Smooth muscle cell (in vitro differentiated cells): ENCODE results near the gene NXPE3. TPM values are rescaled to one million over a fixed set of nuclear protein-coding genes. Genes with fewer than 3 reads are reported as not detected.
A peak's percentile ranks its signal among the peaks of the same experiment; 100 is the strongest.

Experiments
- DNase-seq: peaks from one replicate; lab custom pipeline; 2025; ENCODE audit not compliant: unreplicated experiment; lab: John Stamatoyannopoulos, UW
- H2AFZ ChIP-seq: fragments of 200-600 bp; sonication (generic); 2 replicates; pipeline ENCODE4 v1.6.0; 2016; ENCODE audit warnings: antibody characterized with exemption, low read depth, mild to moderate bottlenecking
- H3F3A ChIP-seq: fragments of 200-600 bp; sonication (generic); 2 replicates; pipeline ENCODE4 v1.6.0; 2017; ENCODE audit warnings: antibody characterized with exemption, low read depth
- H3K27ac ChIP-seq: fragments of 200-600 bp; sonication (generic); 2 replicates; pipeline ENCODE4 v1.5.1; 2016; ENCODE audit warnings: low read depth, mild to moderate bottlenecking
- H3K27me3 ChIP-seq: fragments of 200-600 bp; sonication (generic); 2 replicates; pipeline ENCODE4 v1.6.1; 2016; ENCODE audit warnings: low read depth, mild to moderate bottlenecking
- H3K36me3 ChIP-seq: fragments of 200-600 bp; sonication (generic); 2 replicates; pipeline ENCODE4 v1.5.1; 2016; ENCODE audit warnings: low read depth
- H3K4me1 ChIP-seq: fragments of 200-600 bp; sonication (generic); 2 replicates; pipeline ENCODE4 v1.5.1; 2016; ENCODE audit warnings: low read depth
- H3K4me2 ChIP-seq: fragments of 200-600 bp; sonication (generic); 2 replicates; pipeline ENCODE4 v1.6.0; 2016; ENCODE audit warnings: mild to moderate bottlenecking
- H3K4me3 ChIP-seq: fragments of 200-600 bp; sonication (generic); 2 replicates; pipeline ENCODE4 v1.5.1; 2016; ENCODE audit warnings: mild to moderate bottlenecking
- H3K79me2 ChIP-seq: fragments of 200-600 bp; sonication (generic); 2 replicates; pipeline ENCODE4 v1.6.0; 2016; ENCODE audit warnings: low read depth, mild to moderate bottlenecking
- H3K9ac ChIP-seq: fragments of 200-600 bp; sonication (generic); 2 replicates; pipeline ENCODE4 v1.6.0; 2016; ENCODE audit warnings: low read depth
- H3K9me3 ChIP-seq: fragments of 200-600 bp; sonication (generic); replicated peaks from 2 replicates; pipeline ENCODE4 v1.5.1; 2016; ENCODE audit warnings: low read depth
- H4K20me1 ChIP-seq: fragments of 200-600 bp; sonication (generic); 2 replicates; pipeline ENCODE4 v1.6.0; 2016; ENCODE audit warnings: low read depth
- WGBS: methylation state at CpG from one replicate; pipeline ENCODE4 v1.1.7; 2016; ENCODE audit warnings: low lambda C conversion rate; 5-methylcytosine and 5-hydroxymethylcytosine counted together
- polyA plus RNA-seq: library from polyadenylated mRNA; unstranded; fragments of >200 nt; fragmentation: Nextera tagmentation; extraction: Ambion mirVana; gene quantifications from 2 replicates; pipeline ENCODE4 v1.2.1, GENCODE V29; 2016
- total RNA-seq: library from RNA; depleted of rRNA; stranded (reverse); fragments of >200 nt; gene quantifications from 2 replicates; pipeline ENCODE4 v1.2.3, GENCODE V29; 2014
- TF ChIP-seq, protein P1 (sequence below): fragments of 200-600 bp; sonication (generic); IDR thresholded peaks from 2 replicates; pipeline ENCODE4 v1.5.1; 2017; ENCODE audit warnings: borderline replicate concordance, mild to moderate bottlenecking, antibody characterized with exemption; ENCODE audit not compliant: insufficient read depth, poor library complexity, severe bottlenecking

NXPE3 gene
- total and polyA plus RNA-seq, 2 experiments from 2014 or later, result 7.0 to 8.6 TPM

GRCh38 chr3:101851850-101852714, 73.1 kb downstream of the NXPE3 start:
- WGBS, result 73% methylated on average over 6 of the region's 6 CpGs
- Histone ChIP-seq H3K9me3 (no peaks in the 10 kb centered on the region), H3K4me3 (peak overlapping the region; percentile 96), H3K9ac (peak overlapping the region; percentile 99), H3K79me2 (peaks cover 64% of the 10 kb centered on the region), H3K27ac (peak overlapping the region; percentile 90), H3K27me3 (no peaks in the 10 kb centered on the region), H3F3A (peaks cover 65% of the 10 kb centered on the region), H3K4me2 (peak overlapping the region; percentile 88), H4K20me1 (peaks cover 77% of the 10 kb centered on the region), H3K36me3 (peaks cover 41% of the 10 kb centered on the region), H3K4me1 (peaks cover 14% of the 10 kb centered on the region), H2AFZ (no peak overlapping the region)
- TF ChIP-seq, protein P1, sequence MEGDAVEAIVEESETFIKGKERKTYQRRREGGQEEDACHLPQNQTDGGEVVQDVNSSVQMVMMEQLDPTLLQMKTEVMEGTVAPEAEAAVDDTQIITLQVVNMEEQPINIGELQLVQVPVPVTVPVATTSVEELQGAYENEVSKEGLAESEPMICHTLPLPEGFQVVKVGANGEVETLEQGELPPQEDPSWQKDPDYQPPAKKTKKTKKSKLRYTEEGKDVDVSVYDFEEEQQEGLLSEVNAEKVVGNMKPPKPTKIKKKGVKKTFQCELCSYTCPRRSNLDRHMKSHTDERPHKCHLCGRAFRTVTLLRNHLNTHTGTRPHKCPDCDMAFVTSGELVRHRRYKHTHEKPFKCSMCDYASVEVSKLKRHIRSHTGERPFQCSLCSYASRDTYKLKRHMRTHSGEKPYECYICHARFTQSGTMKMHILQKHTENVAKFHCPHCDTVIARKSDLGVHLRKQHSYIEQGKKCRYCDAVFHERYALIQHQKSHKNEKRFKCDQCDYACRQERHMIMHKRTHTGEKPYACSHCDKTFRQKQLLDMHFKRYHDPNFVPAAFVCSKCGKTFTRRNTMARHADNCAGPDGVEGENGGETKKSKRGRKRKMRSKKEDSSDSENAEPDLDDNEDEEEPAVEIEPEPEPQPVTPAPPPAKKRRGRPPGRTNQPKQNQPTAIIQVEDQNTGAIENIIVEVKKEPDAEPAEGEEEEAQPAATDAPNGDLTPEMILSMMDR, result no peak
- no peak for DNase-seq

GRCh38 chr3:101852983-101853840, 74.2 kb downstream of the NXPE3 start:
- Histone ChIP-seq H3K9me3 (no peaks in the 10 kb centered on the region), H3K4me2 (peak overlapping the region; percentile 88), H3K36me3 (peaks cover 50% of the 10 kb centered on the region), H2AFZ (no peak overlapping the region), H3F3A (peaks cover 76% of the 10 kb centered on the region), H3K27ac (peak overlapping the region; percentile 90), H4K20me1 (peaks cover 88% of the 10 kb centered on the region), H3K4me3 (peak overlapping the region; percentile 96), H3K4me1 (peaks cover 10% of the 10 kb centered on the region), H3K9ac (peak overlapping the region; percentile 1), H3K79me2 (peaks cover 69% of the 10 kb centered on the region), H3K27me3 (no peaks in the 10 kb centered on the region)
- 95% methylated on average over 8 of the region's 8 CpGs for whole genome bisulfite sequencing
- no peak for DNase-seq
- TF ChIP-seq, protein P1, result no peak

DNA sequence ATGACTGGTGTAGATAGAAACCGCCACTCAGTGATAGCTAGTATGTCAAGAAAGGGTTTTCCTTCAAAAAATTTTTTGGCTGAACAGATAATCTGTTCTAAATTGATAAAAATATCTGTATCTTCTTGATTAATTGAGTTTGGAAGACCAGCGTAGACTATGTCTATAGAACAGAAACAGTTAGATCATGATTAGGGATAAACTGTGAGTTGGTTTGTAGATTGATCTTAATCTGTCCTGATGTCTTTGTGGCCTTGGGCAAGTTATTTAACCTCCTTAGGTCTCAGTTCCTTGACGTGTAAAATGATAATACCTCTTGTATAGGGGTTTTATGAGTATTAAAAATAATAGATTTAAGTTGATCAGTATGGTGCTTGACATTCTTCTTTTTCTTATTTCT, 75.0 kb downstream of the NXPE3 start:
- Histone ChIP-seq H3K79me2 (peaks cover 69% of the 10 kb centered on the region), H3K9me3 (no peaks in the 10 kb centered on the region), H3K4me1 (peaks cover 4% of the 10 kb centered on the region), H2AFZ (no peak overlapping the region), H3K4me2 (peak overlapping the region; percentile 88), H3F3A (peaks cover 79% of the 10 kb centered on the region), H4K20me1 (peaks cover 96% of the 10 kb centered on the region), H3K27ac (peak overlapping the region; percentile 90), H3K27me3 (no peaks in the 10 kb centered on the region), H3K9ac (peak overlapping the region; percentile 1), H3K36me3 (peaks cover 57% of the 10 kb centered on the region), H3K4me3 (peak overlapping the region; percentile 96)
- 90% methylated on average over 3 of the region's 3 CpGs for WGBS
- DNase-seq, result no peak
- TF ChIP-seq, protein P1, result no peak
